HG03064 (cell line): Measurements from ENCODE around the gene ACER3.
"Not testable (repeated sequence)": the region's sequence is repeated elsewhere in the genome, so short reads cannot be mapped to it uniquely, and the experiment has no call there.

Source experiments
- ATAC-seq: cut with Tn5 transposase; IDR thresholded peaks from one replicate; pipeline ENCODE4 v1.9.1; 2021; ENCODE audit warnings: low read depth; ENCODE audit not compliant: unreplicated experiment

The ACER3 gene

GRCh38 chr11:77053217-77054015 lies 192.7 kb downstream of the ACER3 start:
- ATAC-seq, result no peak

- ATAC-seq, result no peak
Observed at GRCh38 chr11:77054084-77054483, 193.4 kb downstream of the ACER3 start.

- no peak for ATAC-seq
Observed at GRCh38 chr11:77055101-77055561, 194.4 kb downstream of the ACER3 start.

- no peak for ATAC-seq
Observed at GRCh38 chr11:77055913-77056312, 195.2 kb downstream of the ACER3 start.

GRCh38 chr11:77056814-77057402 lies 196.2 kb downstream of the ACER3 start:
- ATAC-seq, result no peak

- no peak for ATAC-seq
Observed at GRCh38 chr11:77057938-77058474, 197.3 kb downstream of the ACER3 start.

- ATAC-seq, result no peak
Observed at GRCh38 chr11:77058900-77059299, 198.2 kb downstream of the ACER3 start.

- ATAC-seq, result no peak
Observed at GRCh38 chr11:77059806-77060205, 199.1 kb downstream of the ACER3 start.

- no peak for ATAC-seq
Observed at GRCh38 chr11:77060234-77060633, 199.5 kb downstream of the ACER3 start.

- not testable (repeated sequence) for ATAC-seq
Observed at GRCh38 chr11:77061258-77061657, 200.5 kb downstream of the ACER3 start.

GRCh38 chr11:77062924-77063323 lies 202.2 kb downstream of the ACER3 start:
- no peak for ATAC-seq

GRCh38 chr11:77063407-77063806 lies 202.7 kb downstream of the ACER3 start:
- no peak for ATAC-seq

- ATAC-seq, result no peak
Observed at GRCh38 chr11:77063861-77064260, 203.1 kb downstream of the ACER3 start.

GRCh38 chr11:77064648-77065217 lies 204.0 kb downstream of the ACER3 start:
- ATAC-seq, result no peak

GRCh38 chr11:77065878-77066228 lies 205.1 kb downstream of the ACER3 start:
- ATAC-seq, result no peak

- ATAC-seq, result peak; percentile 70
Observed at GRCh38 chr11:77066229-77067042, 205.7 kb downstream of the ACER3 start, which contains the start of gene CAPN5. CAPN5 (plus strand) TSS chr11:77066971; CDS start chr11:77084887, 17,916 bp downstream.

GRCh38 chr11:77067861-77068443 lies 207.2 kb downstream of the ACER3 start:
- ATAC-seq, result no peak

GRCh38 chr11:77068457-77069335 lies 208.0 kb downstream of the ACER3 start:
- ATAC-seq, result no peak

GRCh38 chr11:77069336-77069968 lies 208.7 kb downstream of the ACER3 start:
- ATAC-seq, result no peak
